Measurements from ENCODE around the gene ENTREP1.
A peak's percentile ranks its signal among the peaks of the same experiment; 100 is the strongest.

ENTREP1 gene

GRCh38 chr9:69323861-69324260, 1.2 kb upstream of the ENTREP1 start:
- Histone ChIP-seq H3K27me3 (ENCODE audit: control insufficient read depth, insufficient read depth, low read length) (peaks cover 42% of the 10 kb centered on the region), H3K4me3 (ENCODE audit: low read length) (peak overlapping the region; percentile 72), H3K27ac (ENCODE audit: low read length) (no peak overlapping the region), H3K9ac (ENCODE audit: low read length) (peak overlapping the region; percentile 50), H3K36me3 (ENCODE audit: control insufficient read depth, low read depth, low read length) (no peaks in the 10 kb centered on the region), H3K9me3 (ENCODE audit: control insufficient read depth, low read depth, low read length) (no peaks in the 10 kb centered on the region), H3K4me1 (ENCODE audit: control insufficient read depth, low read depth, low read length) (peaks cover 22% of the 10 kb centered on the region)

- Histone ChIP-seq H3K27me3 (ENCODE audit: control insufficient read depth, insufficient read depth, low read length) (peaks cover 42% of the 10 kb centered on the region), H3K4me1 (ENCODE audit: control insufficient read depth, low read depth, low read length) (peaks cover 9% of the 10 kb centered on the region), H3K9ac (ENCODE audit: low read length) (peak overlapping the region; percentile 48), H3K36me3 (ENCODE audit: control insufficient read depth, low read depth, low read length) (no peaks in the 10 kb centered on the region), H3K9me3 (ENCODE audit: control insufficient read depth, low read depth, low read length) (no peaks in the 10 kb centered on the region), H3K4me3 (ENCODE audit: low read length) (peak overlapping the region; percentile 72), H3K27ac (ENCODE audit: low read length) (no peak overlapping the region)
Measured at GRCh38 chr9:69325409-69326212, 596 bp downstream of the ENTREP1 start.

- H3K4me1 ChIP-seq (ENCODE audit: control insufficient read depth, low read depth, low read length) = peaks cover 9% of the 10 kb centered on the region
- H3K9ac ChIP-seq (ENCODE audit: low read length) = no peak overlapping the region
- no peak overlapping the region for H3K27ac ChIP-seq (ENCODE audit: low read length)
- H3K9me3 ChIP-seq (ENCODE audit: control insufficient read depth, low read depth, low read length) = no peaks in the 10 kb centered on the region
- peaks cover 42% of the 10 kb centered on the region for H3K27me3 ChIP-seq (ENCODE audit: control insufficient read depth, insufficient read depth, low read length)
- no peaks in the 10 kb centered on the region for H3K36me3 ChIP-seq (ENCODE audit: control insufficient read depth, low read depth, low read length)
- H3K4me3 ChIP-seq (ENCODE audit: low read length) = peak overlapping the region; percentile 72
Measured at GRCh38 chr9:69326261-69326660, 1.2 kb downstream of the ENTREP1 start.

GRCh38 chr9:69330580-69330979, 5.6 kb downstream of the ENTREP1 start:
- Histone ChIP-seq H3K9ac (ENCODE audit: low read length) (no peak overlapping the region), H3K9me3 (ENCODE audit: control insufficient read depth, low read depth, low read length) (no peaks in the 10 kb centered on the region), H3K27me3 (ENCODE audit: control insufficient read depth, insufficient read depth, low read length) (peaks cover 17% of the 10 kb centered on the region), H3K36me3 (ENCODE audit: control insufficient read depth, low read depth, low read length) (no peaks in the 10 kb centered on the region), H3K4me1 (ENCODE audit: control insufficient read depth, low read depth, low read length) (peaks cover 11% of the 10 kb centered on the region), H3K4me3 (ENCODE audit: low read length) (no peak overlapping the region), H3K27ac (ENCODE audit: low read length) (no peak overlapping the region)

- no peaks in the 10 kb centered on the region for H3K9me3 ChIP-seq (ENCODE audit: control insufficient read depth, low read depth, low read length)
- peaks cover 7% of the 10 kb centered on the region for H3K4me1 ChIP-seq (ENCODE audit: control insufficient read depth, low read depth, low read length)
- H3K27ac ChIP-seq (ENCODE audit: low read length) = no peak overlapping the region
- H3K27me3 ChIP-seq (ENCODE audit: control insufficient read depth, insufficient read depth, low read length) = peaks cover 8% of the 10 kb centered on the region
- no peaks in the 10 kb centered on the region for H3K36me3 ChIP-seq (ENCODE audit: control insufficient read depth, low read depth, low read length)
- H3K9ac ChIP-seq (ENCODE audit: low read length) = no peak overlapping the region
- no peak overlapping the region for H3K4me3 ChIP-seq (ENCODE audit: low read length)
Measured at GRCh38 chr9:69331444-69331843, 6.4 kb downstream of the ENTREP1 start.

- Histone ChIP-seq H3K36me3 (ENCODE audit: control insufficient read depth, low read depth, low read length) (no peaks in the 10 kb centered on the region), H3K4me3 (ENCODE audit: low read length) (no peak overlapping the region), H3K27me3 (ENCODE audit: control insufficient read depth, insufficient read depth, low read length) (peaks cover under 1% of the 10 kb centered on the region), H3K27ac (ENCODE audit: low read length) (no peak overlapping the region), H3K4me1 (ENCODE audit: control insufficient read depth, low read depth, low read length) (peaks cover 7% of the 10 kb centered on the region), H3K9ac (ENCODE audit: low read length) (no peak overlapping the region), H3K9me3 (ENCODE audit: control insufficient read depth, low read depth, low read length) (no peaks in the 10 kb centered on the region)
Measured at GRCh38 chr9:69332067-69332685, 7.2 kb downstream of the ENTREP1 start.

- no peaks in the 10 kb centered on the region for H3K36me3 ChIP-seq (ENCODE audit: control insufficient read depth, low read depth, low read length)
- no peak overlapping the region for H3K27ac ChIP-seq (ENCODE audit: low read length)
- no peaks in the 10 kb centered on the region for H3K27me3 ChIP-seq (ENCODE audit: control insufficient read depth, insufficient read depth, low read length)
- peaks cover 7% of the 10 kb centered on the region for H3K4me1 ChIP-seq (ENCODE audit: control insufficient read depth, low read depth, low read length)
- no peak overlapping the region for H3K4me3 ChIP-seq (ENCODE audit: low read length)
- no peak overlapping the region for H3K9ac ChIP-seq (ENCODE audit: low read length)
- H3K9me3 ChIP-seq (ENCODE audit: control insufficient read depth, low read depth, low read length) = no peaks in the 10 kb centered on the region
Measured at GRCh38 chr9:69333716-69334115, 8.7 kb downstream of the ENTREP1 start.

GRCh38 chr9:69334317-69334716, 9.3 kb downstream of the ENTREP1 start:
- Histone ChIP-seq H3K36me3 (ENCODE audit: control insufficient read depth, low read depth, low read length) (no peaks in the 10 kb centered on the region), H3K27ac (ENCODE audit: low read length) (no peak overlapping the region), H3K9ac (ENCODE audit: low read length) (no peak overlapping the region), H3K4me3 (ENCODE audit: low read length) (no peak overlapping the region), H3K27me3 (ENCODE audit: control insufficient read depth, insufficient read depth, low read length) (no peaks in the 10 kb centered on the region), H3K9me3 (ENCODE audit: control insufficient read depth, low read depth, low read length) (no peaks in the 10 kb centered on the region), H3K4me1 (ENCODE audit: control insufficient read depth, low read depth, low read length) (peaks cover 7% of the 10 kb centered on the region)

- H3K27me3 ChIP-seq (ENCODE audit: control insufficient read depth, insufficient read depth, low read length) = no peaks in the 10 kb centered on the region
- no peaks in the 10 kb centered on the region for H3K9me3 ChIP-seq (ENCODE audit: control insufficient read depth, low read depth, low read length)
- H3K9ac ChIP-seq (ENCODE audit: low read length) = no peak overlapping the region
- H3K4me1 ChIP-seq (ENCODE audit: control insufficient read depth, low read depth, low read length) = peaks cover 10% of the 10 kb centered on the region
- no peak overlapping the region for H3K27ac ChIP-seq (ENCODE audit: low read length)
- no peak overlapping the region for H3K4me3 ChIP-seq (ENCODE audit: low read length)
- no peaks in the 10 kb centered on the region for H3K36me3 ChIP-seq (ENCODE audit: control insufficient read depth, low read depth, low read length)
Measured at GRCh38 chr9:69339620-69340019, 14.6 kb downstream of the ENTREP1 start.

GRCh38 chr9:69340631-69341030, 15.6 kb downstream of the ENTREP1 start:
- Histone ChIP-seq H3K36me3 (ENCODE audit: control insufficient read depth, low read depth, low read length) (no peaks in the 10 kb centered on the region), H3K9me3 (ENCODE audit: control insufficient read depth, low read depth, low read length) (no peaks in the 10 kb centered on the region), H3K4me3 (ENCODE audit: low read length) (no peak overlapping the region), H3K9ac (ENCODE audit: low read length) (no peak overlapping the region), H3K27me3 (ENCODE audit: control insufficient read depth, insufficient read depth, low read length) (no peaks in the 10 kb centered on the region), H3K27ac (ENCODE audit: low read length) (no peak overlapping the region), H3K4me1 (ENCODE audit: control insufficient read depth, low read depth, low read length) (peaks cover 10% of the 10 kb centered on the region)

GRCh38 chr9:69342769-69343168, 17.8 kb downstream of the ENTREP1 start:
- H3K27ac ChIP-seq (ENCODE audit: low read length) = no peak overlapping the region
- no peak overlapping the region for H3K9ac ChIP-seq (ENCODE audit: low read length)
- H3K4me3 ChIP-seq (ENCODE audit: low read length) = no peak overlapping the region
- peaks cover 13% of the 10 kb centered on the region for H3K4me1 ChIP-seq (ENCODE audit: control insufficient read depth, low read depth, low read length)
- H3K9me3 ChIP-seq (ENCODE audit: control insufficient read depth, low read depth, low read length) = no peaks in the 10 kb centered on the region
- no peaks in the 10 kb centered on the region for H3K27me3 ChIP-seq (ENCODE audit: control insufficient read depth, insufficient read depth, low read length)
- H3K36me3 ChIP-seq (ENCODE audit: control insufficient read depth, low read depth, low read length) = no peaks in the 10 kb centered on the region

- H3K27ac ChIP-seq (ENCODE audit: low read length) = no peak overlapping the region
- H3K4me3 ChIP-seq (ENCODE audit: low read length) = no peak overlapping the region
- H3K27me3 ChIP-seq (ENCODE audit: control insufficient read depth, insufficient read depth, low read length) = no peaks in the 10 kb centered on the region
- no peaks in the 10 kb centered on the region for H3K36me3 ChIP-seq (ENCODE audit: control insufficient read depth, low read depth, low read length)
- H3K4me1 ChIP-seq (ENCODE audit: control insufficient read depth, low read depth, low read length) = peaks cover 13% of the 10 kb centered on the region
- H3K9ac ChIP-seq (ENCODE audit: low read length) = no peak overlapping the region
- no peaks in the 10 kb centered on the region for H3K9me3 ChIP-seq (ENCODE audit: control insufficient read depth, low read depth, low read length)
Measured at GRCh38 chr9:69344459-69344858, 19.4 kb downstream of the ENTREP1 start.

Data from iPS-18a (cell line).